Central memory CD4-positive, alpha-beta T cell (primary cell): ENCODE data around the gene ASIC4.
A peak's percentile ranks its signal among the peaks of the same experiment; 100 is the strongest.

Experiments
- DNase-seq: peaks from one replicate; pipeline ENCODE4 v3.0.0; 2022

The ASIC4 gene

GRCh38 chr2:219482674-219483405 lies 31.4 kb upstream of the ASIC4 start:
- DNase-seq = no peak

GRCh38 chr2:219483451-219484342 lies 30.6 kb upstream of the ASIC4 start:
- no peak for DNase-seq

- DNase-seq = no peak
Measured at GRCh38 chr2:219484343-219485200, 29.7 kb upstream of the ASIC4 start.

- no peak for DNase-seq
Measured at GRCh38 chr2:219485201-219485580, 29.1 kb upstream of the ASIC4 start.

DNA sequence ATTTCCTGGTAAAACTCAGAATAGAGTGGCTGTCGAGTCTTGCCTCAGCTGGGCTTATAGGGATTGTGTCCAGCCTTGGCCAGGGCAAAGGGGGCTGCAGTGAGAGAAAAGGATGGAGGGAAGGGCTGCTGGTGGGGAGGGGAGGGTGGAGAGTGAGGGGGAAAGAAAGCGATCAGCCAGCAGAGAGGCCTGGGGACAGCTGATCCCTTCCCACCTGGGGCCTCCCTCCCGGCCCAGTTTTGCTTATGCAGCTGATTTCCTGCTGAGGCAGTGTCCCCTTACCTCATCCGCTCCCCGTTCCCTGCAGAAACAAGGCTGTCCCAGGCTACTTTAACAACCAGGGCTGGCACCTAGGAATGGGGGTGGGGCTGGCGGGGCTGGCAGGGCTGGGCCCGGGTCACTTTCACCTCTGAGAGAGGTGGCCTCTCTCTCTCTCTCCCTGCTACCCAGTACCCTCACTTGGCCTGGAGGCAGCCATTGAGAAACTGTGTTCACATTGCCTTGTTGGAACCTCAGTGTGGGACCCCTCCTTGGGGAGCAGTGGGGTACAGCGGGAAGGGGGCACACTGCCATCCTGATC lies 27.8 kb upstream of the ASIC4 start:
- no peak for DNase-seq

- no peak for DNase-seq
Measured at GRCh38 chr2:219488149-219488843, 26.0 kb upstream of the ASIC4 start.

GRCh38 chr2:219488844-219489194 lies 25.5 kb upstream of the ASIC4 start:
- DNase-seq = no peak

DNA sequence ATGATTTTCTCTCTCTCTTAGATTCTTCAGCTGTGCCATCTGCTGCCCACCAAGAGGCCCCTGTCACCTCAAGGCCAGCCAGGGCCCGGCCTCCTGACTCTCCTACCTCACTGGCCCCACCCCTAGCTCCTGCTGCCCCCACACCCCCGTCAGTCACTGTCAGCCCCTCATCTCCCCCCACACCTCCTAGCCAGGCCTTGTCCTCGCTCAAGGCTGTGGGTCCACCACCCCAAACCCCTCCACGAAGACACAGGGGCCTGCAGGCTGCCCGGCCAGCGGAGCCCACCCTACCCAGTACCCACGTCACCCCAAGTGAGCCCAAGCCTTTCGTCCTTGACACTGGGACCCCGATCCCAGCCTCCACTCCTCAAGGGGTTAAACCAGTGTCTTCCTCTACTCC lies 25.0 kb upstream of the ASIC4 start:
- no peak for DNase-seq

- DNase-seq = no peak
Measured at GRCh38 chr2:219490186-219490585, 24.1 kb upstream of the ASIC4 start.

DNA sequence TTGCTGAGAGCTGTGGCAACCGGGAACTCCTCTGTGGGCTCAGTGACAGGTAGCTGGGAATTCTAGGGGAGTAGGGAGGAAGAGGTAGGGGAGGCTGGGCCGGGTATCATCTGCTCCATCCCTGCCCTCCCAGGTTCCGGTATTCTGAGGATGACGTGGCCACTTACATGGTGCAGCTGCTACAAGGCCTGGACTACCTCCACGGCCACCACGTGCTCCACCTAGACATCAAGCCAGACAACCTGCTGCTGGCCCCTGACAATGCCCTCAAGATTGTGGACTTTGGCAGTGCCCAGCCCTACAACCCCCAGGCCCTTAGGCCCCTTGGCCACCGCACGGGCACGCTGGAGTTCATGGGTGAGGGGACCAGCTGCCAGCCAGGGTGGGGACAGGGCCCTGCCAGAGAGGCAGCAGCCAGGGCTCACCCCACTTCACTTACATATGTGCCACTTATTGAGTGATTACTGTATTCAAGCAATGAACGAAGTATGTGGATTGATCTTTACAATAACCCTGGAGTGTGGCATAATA lies 23.6 kb upstream of the ASIC4 start:
- no peak for DNase-seq

DNA sequence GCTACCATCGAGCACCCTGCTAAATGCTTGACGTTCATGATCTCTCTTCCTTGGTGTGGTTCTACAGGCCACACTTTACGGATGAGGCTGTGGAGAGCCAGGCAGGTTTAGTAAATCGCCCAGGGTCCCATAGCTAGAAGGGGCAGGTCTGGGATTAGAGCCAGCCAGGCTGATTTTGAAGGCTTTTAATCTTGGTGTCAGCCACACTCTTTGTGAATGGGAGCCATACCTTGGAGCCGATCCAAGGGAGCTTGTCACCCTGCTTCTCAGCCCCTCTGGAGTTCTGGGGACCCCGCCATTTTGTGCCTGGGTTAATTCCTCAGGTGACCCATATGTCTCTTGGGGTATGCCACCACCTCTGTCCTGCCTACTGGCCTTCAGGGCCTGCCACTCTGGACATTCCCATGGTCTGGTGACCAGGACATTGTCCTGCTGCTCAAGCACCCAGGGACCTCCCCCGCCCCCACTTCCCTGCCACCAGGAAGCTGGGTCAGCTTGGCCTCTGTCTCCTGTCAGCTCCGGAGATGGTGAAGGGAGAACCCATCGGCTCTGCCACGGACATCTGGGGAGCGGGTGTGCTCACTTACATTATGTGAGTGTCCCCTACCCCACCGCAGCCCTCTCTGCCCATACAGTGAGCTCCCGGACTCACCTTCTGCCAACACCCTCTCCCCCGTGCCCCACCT lies 22.9 kb upstream of the ASIC4 start:
- DNase-seq = no peak

- DNase-seq = no peak
Measured at GRCh38 chr2:219492575-219492974, 21.7 kb upstream of the ASIC4 start.

- DNase-seq = no peak
Measured at GRCh38 chr2:219493086-219493485, 21.2 kb upstream of the ASIC4 start.

DNA sequence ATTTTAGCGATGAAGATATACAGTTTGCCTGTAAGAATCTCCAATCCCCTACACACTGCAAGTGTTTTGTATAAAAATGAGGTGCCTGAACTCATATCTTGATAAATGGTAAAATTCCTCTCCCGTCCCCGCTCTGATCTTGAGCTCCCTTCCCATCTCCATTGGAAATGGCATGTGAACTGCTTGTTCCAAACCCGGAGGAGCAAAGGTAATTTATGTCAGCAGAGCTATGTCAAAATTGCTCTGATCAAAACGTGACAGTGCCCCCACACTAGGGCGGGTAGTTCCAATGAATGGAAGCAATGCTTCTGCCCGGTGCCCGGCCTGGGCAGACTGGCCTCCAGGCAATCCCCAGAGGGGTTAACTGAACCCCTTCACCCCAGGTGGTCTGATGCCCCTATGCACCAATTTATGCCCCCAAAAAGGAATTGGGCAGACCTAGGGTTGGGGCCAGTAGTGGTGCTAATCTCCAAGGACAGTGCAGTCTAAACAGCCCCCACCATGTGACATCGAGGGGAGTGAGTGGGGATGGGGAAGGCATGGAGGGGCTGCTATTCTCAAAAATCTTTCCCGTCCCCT lies 19.2 kb upstream of the ASIC4 start:
- no peak for DNase-seq

DNA sequence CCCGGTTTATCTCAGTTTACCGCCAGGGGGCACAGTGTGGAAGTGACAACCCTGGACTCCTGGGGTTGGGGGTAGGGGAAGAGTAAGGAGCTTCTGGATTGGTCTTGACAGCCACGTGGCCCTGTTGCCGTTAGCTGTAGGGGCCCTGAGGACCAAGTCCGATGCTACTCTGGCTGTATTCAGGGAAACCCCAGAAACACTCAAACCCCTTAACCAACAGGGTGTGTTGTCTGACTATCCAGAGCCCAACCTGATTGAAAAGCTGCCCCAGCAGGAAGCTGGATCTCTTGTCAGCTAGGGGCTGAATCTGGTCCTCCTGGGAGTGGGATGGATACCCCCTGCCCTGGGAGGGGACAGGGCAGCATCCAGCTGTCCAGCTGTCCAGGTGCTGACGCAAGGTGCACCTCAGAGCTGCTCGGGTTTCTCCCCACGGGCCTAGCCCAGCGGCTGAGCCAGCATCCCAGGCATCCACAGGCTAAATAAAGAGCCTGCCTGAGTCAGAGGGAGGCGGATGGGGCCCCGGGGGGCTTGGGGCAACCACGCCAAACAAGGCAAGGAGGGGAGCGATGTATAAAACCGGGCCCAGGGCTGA lies 18.7 kb upstream of the ASIC4 start:
- peak; percentile 34 for DNase-seq

DNA sequence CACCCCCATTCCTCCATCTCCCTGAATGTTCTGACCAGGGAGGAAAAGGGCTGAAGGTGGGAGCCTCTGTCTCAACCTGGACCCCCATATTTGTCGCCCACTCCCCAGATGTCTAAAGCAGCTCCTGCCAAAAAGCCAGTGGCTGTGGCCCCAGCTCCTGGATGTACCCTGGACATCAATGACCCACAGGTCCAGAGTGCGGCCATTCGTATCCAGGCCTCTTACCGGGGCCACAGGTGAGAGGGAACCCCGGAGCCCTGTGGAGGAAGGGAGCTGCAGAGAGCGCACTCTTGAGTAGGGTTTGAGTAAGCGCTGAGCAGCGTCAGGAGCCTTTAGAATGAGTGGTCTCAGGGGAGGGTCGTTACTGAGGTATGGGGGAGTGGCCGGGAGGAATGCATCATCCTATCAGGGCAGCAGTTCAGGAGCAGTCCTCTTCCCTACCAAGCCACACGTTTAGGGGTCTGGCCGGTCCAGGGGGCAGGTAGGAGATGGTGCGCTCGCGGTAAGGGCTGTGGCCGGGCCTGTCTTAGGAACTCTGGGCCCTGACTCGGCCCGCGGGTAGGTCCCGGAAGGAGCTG lies 17.9 kb upstream of the ASIC4 start:
- no peak for DNase-seq

DNA sequence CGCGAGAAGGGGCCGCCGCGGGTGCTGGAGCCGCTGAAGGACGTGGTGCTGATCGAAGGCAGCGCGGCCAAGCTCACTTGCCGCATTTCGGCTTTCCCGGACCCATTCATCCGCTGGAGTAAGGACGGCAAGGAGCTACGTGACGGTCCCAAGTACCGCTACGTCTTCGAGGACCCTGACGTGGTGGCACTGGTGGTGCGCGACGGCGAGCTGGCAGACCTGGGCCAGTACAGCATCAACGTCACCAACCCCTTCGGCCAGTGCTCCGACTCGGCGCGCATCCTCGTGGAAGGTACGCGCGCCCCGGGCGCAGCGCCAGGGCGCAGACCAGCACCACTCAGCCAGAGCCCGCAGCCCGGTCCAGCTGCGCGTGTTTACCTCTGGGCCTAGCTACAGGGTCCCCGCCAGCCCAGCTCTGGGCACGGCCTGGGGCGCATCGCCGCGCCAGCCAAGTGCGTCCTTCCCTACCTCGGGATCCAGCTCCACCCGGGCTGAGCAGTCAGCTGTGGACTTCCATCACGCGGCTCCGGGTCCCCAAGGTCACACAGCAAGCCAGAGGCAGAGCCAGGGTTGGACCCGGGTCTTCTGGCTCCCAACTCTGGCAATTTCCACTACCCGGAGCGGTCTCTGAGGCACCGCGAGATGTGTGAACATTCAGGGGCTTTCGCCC lies 17.3 kb upstream of the ASIC4 start:
- DNase-seq = peak; percentile 12

- peak; percentile 9 for DNase-seq
Measured at GRCh38 chr2:219497495-219498279, 16.6 kb upstream of the ASIC4 start.
